AG04449 (cell line): ENCODE data around the gene USE1.

ENCODE experiments used
- CTCF ChIA-PET: fragments of 350-600 bp; formaldehyde crosslinking; extraction: SDS; loops from one replicate; lab custom pipeline; 2021; ENCODE audit warnings: antibody characterized with exemption; lab: Yijun Ruan, JAX
- POLR2A ChIA-PET: fragments of 400-600, 350-600 bp; formaldehyde crosslinking; extraction: SDS; loops from one replicate; lab custom pipeline; 2020; ENCODE audit warnings: antibody characterized with exemption, inconsistent platforms; lab: Yijun Ruan, JAX
- DNase-seq: peaks from one replicate; pipeline ENCODE4 v3.0.0-alpha.2; 2010; ENCODE audit warnings: low read depth, low spot score
- H3K4me3 ChIP-seq: 2 replicates; pipeline ENCODE4 v1.5.1; 2011; ENCODE audit warnings: low read depth, mild to moderate bottlenecking, control low read depth, low read length
- CTCF ChIP-seq: IDR thresholded peaks from one replicate; pipeline ENCODE4 v1.5.1; 2011; ENCODE audit warnings: mild to moderate bottlenecking, moderate library complexity, low read length, control low read depth, inconsistent platforms; ENCODE audit not compliant: insufficient read depth; ENCODE audit errors: missing control alignments

USE1 gene

GRCh38 chr19:17248011-17248776 lies 33.0 kb downstream of the USE1 start:
- H3K4me3 ChIP-seq, result no peak overlapping the region
- no peak for DNase-seq
- TF ChIP-seq CTCF, result no peak
- ChIA-PET CTCF (interaction anchor here (0.7 to 4.1 kb wide), 6 partner anchors 10 to 34 kb away, joined by 3 to 33 read pairs (median 4); partner anchors contain the start of genes ANKLE1 and USHBP1), POLR2A (no interaction called here)

GRCh38 chr19:17249887-17250548 lies 34.9 kb downstream of the USE1 start:
- CTCF ChIA-PET, result interaction anchor here (1.0 to 4.1 kb wide), 3 partner anchors 8 to 15 kb away, joined by 3 to 33 read pairs (median 5); no protein-coding TSS in a partner anchor
- no peak for TF ChIP-seq CTCF
- POLR2A ChIA-PET, result interaction anchor here (0.6 kb wide), 1 partner anchor 31 kb away, joined by 3 read pairs; no protein-coding TSS in a partner anchor
- H3K4me3 ChIP-seq, result no peak overlapping the region
- DNase-seq, result no peak

- no peak for DNase-seq
- ChIA-PET CTCF (interaction anchor here (0.9 to 1.2 kb wide), 2 partner anchors 9 to 11 kb away, joined by 4 to 8 read pairs; partner anchors contain the start of gene USHBP1), POLR2A (interaction anchor here (1.0 kb wide), 1 partner anchor 10 kb away, joined by 3 read pairs; no protein-coding TSS in a partner anchor)
- H3K4me3 ChIP-seq, result no peak overlapping the region
- TF ChIP-seq CTCF, result no peak
These were observed 39.5 kb downstream of the USE1 start for GRCh38 chr19:17254636-17255035.

GRCh38 chr19:17255150-17255621 lies 40.0 kb downstream of the USE1 start:
- H3K4me3 ChIP-seq, result no peak overlapping the region
- no peak for DNase-seq
- TF ChIP-seq CTCF, result no peak
- POLR2A ChIA-PET, result interaction anchor here (1.0 kb wide), 1 partner anchor 10 kb away, joined by 3 read pairs; no protein-coding TSS in a partner anchor
- CTCF ChIA-PET, result interaction anchor here (0.6 to 1.2 kb wide), 5 partner anchors 9 to 604 kb away, joined by 3 to 8 read pairs (median 3); partner anchors contain the start of gene USHBP1

GRCh38 chr19:17256130-17256529 lies 41.0 kb downstream of the USE1 start:
- H3K4me3 ChIP-seq, result no peak overlapping the region
- no peak for DNase-seq
- CTCF ChIA-PET, result interaction anchor here (1.1 kb wide), 1 partner anchor 26 kb away, joined by 3 read pairs; no protein-coding TSS in a partner anchor
- POLR2A ChIA-PET, result no interaction called here
- no peak for TF ChIP-seq CTCF
